GM19324 (cell line): ENCODE data around the gene RAG2.
A peak's percentile ranks its signal among the peaks of the same experiment; 100 is the strongest.

Source experiments
- ATAC-seq: cut with Tn5 transposase; IDR thresholded peaks from one replicate; pipeline ENCODE4 v1.9.1; 2021; ENCODE audit warnings: mild to moderate bottlenecking, moderate library complexity; ENCODE audit not compliant: unreplicated experiment, low FRiP score

Gene RAG2

GRCh38 chr11:36598051-36598450 lies at the start of gene RAG2:
Gene RAG2, minus strand, starts transcription at chr11:36598236. Its CDS starts 4,068 bp downstream, at chr11:36594168.
- ATAC-seq: no peak

- ATAC-seq: no peak
These were observed 40.5 kb upstream of the RAG2 start for GRCh38 chr11:36638556-36638955.

GRCh38 chr11:36635066-36635862 lies 37.2 kb upstream of the RAG2 start:
- no peak for ATAC-seq

- peak; percentile 66 for ATAC-seq
These were observed 33.7 kb upstream of the RAG2 start for GRCh38 chr11:36631774-36632173.

- no peak for ATAC-seq
These were observed 30.8 kb upstream of the RAG2 start for GRCh38 chr11:36628765-36629244.

- no peak for ATAC-seq
These were observed 30.1 kb upstream of the RAG2 start for GRCh38 chr11:36628141-36628540.

- ATAC-seq: no peak
These were observed 29.4 kb upstream of the RAG2 start for GRCh38 chr11:36627471-36627870.

- no peak for ATAC-seq
These were observed 29.0 kb upstream of the RAG2 start for GRCh38 chr11:36627006-36627405.

GRCh38 chr11:36623494-36623893 lies 25.5 kb upstream of the RAG2 start:
- ATAC-seq: no peak

- no peak for ATAC-seq
These were observed 24.5 kb upstream of the RAG2 start for GRCh38 chr11:36622431-36623136.

- ATAC-seq: no peak
These were observed 22.2 kb upstream of the RAG2 start for GRCh38 chr11:36620246-36620645.

- no peak for ATAC-seq
These were observed 21.5 kb upstream of the RAG2 start for GRCh38 chr11:36619502-36619901.

- no peak for ATAC-seq
These were observed 20.5 kb upstream of the RAG2 start for GRCh38 chr11:36618363-36619047.

GRCh38 chr11:36617543-36618362 lies 19.7 kb upstream of the RAG2 start:
- ATAC-seq: no peak

GRCh38 chr11:36615826-36616225 lies 17.8 kb upstream of the RAG2 start:
- ATAC-seq: no peak

GRCh38 chr11:36609383-36609782 lies 11.3 kb upstream of the RAG2 start:
- no peak for ATAC-seq

GRCh38 chr11:36608491-36609199 lies 10.6 kb upstream of the RAG2 start:
- ATAC-seq: no peak

GRCh38 chr11:36605221-36606216 lies 7.5 kb upstream of the RAG2 start:
- no peak for ATAC-seq

- no peak for ATAC-seq
These were observed 4.1 kb upstream of the RAG2 start for GRCh38 chr11:36602135-36602534.
